T-cell (primary cell): ENCODE data around the gene DLEU7. TPM values are rescaled to one million over a fixed set of nuclear protein-coding genes. Genes with fewer than 3 reads are reported as not detected.

Source experiments
- ATAC-seq, 4 experiments: fragments of 200-7000 bp in 3 of 4; fragments of 150-1000 bp in 1 of 4; cut with Tn5 transposase; replicated peaks in 1 of 4; 1 replicate in 3 of 4; 2 replicates in 1 of 4; pipeline ENCODE4 v1.10.0; 2021; ENCODE audit warnings: moderate library complexity in 3 of 4, mild to moderate bottlenecking in 2 of 4, moderate number of reproducible peaks in 1 of 4
- CTCF ChIA-PET, 2 donors: fragments of 300-600 bp; sonication (Branson Sonifier 250); formaldehyde crosslinking; loops; one replicate each; lab custom pipeline; 2022; ENCODE audit warnings: antibody characterized with exemption in 2 of 2; lab: Charles Lee
- POLR2A ChIA-PET, 2 donors: fragments of 300-600 bp; sonication (Branson Sonifier 250); formaldehyde crosslinking; loops; one replicate each; lab custom pipeline; 2022; ENCODE audit warnings: antibody characterized with exemption in 2 of 2; lab: Charles Lee
- DNase-seq, 35 experiments: peaks; one replicate each; pipeline versions ENCODE4 v3.0.0 to v3.0.0-alpha.2; 2013 to 2023
- H3K27ac ChIP-seq: one replicate; pipeline ENCODE4 v1.5.1; 2013; ENCODE audit warnings: low read length
- H3K27me3 ChIP-seq, 2 experiments: replicated peaks in 1 of 2; 1 replicate in 1 of 2; 2 replicates in 1 of 2; pipeline versions ENCODE4 v1.6.1 to v1.7.0; 2013; ENCODE audit warnings: low read length in 1 of 2, mixed read lengths in 1 of 2; ENCODE audit not compliant: control insufficient read depth in 2 of 2, insufficient read depth in 2 of 2; ENCODE audit errors: extremely low read depth in 1 of 2
- H3K36me3 ChIP-seq, 2 donors: 1 replicate in 1 of 2; 2 replicates in 1 of 2; pipeline versions ENCODE4 v1.6.1 to v1.7.0; 2013; ENCODE audit warnings: low read length in 1 of 2; ENCODE audit not compliant: control insufficient read depth in 2 of 2, insufficient read depth in 1 of 2; ENCODE audit errors: extremely low read depth in 1 of 2
- H3K4me1 ChIP-seq, 2 experiments: 1 replicate in 1 of 2; 2 replicates in 1 of 2; pipeline versions ENCODE4 v1.6.1 to v1.7.0; 2013; ENCODE audit warnings: low read length in 2 of 2, mixed read lengths in 1 of 2; ENCODE audit not compliant: insufficient read depth in 2 of 2, control insufficient read depth in 1 of 2; ENCODE audit errors: extremely low read depth in 1 of 2
- H3K4me3 ChIP-seq, 2 donors: 1 replicate in 1 of 2; 2 replicates in 1 of 2; pipeline versions ENCODE4 v1.5.1 to v1.7.0; 2013; ENCODE audit warnings: mild to moderate bottlenecking in 2 of 2, low read length in 1 of 2, moderate library complexity in 1 of 2; ENCODE audit not compliant: control insufficient read depth in 1 of 2; ENCODE audit errors: extremely low read depth in 1 of 2
- H3K9me3 ChIP-seq: 2 replicates; pipeline ENCODE4 v1.7.0; 2013
- H3K27ac Mint-ChIP-seq, 2 donors: one replicate each; pipeline ENCODE4 v1.8.0; 2020 to 2021; ENCODE audit warnings: mild to moderate bottlenecking in 2 of 2, mixed read lengths in 2 of 2
- H3K27me3 Mint-ChIP-seq, 2 donors: one replicate each; pipeline ENCODE4 v1.8.0; 2021 to 2022; ENCODE audit warnings: mixed read lengths in 2 of 2
- H3K36me3 Mint-ChIP-seq: one replicate; pipeline ENCODE4 v1.8.0; 2021; ENCODE audit warnings: mixed read lengths
- H3K4me1 Mint-ChIP-seq, 3 donors: one replicate each; pipeline ENCODE4 v1.8.0; 2020 to 2022; ENCODE audit warnings: mixed read lengths in 3 of 3, mild to moderate bottlenecking in 1 of 3
- H3K4me3 Mint-ChIP-seq, 3 donors: one replicate each; pipeline ENCODE4 v1.8.0; 2020 to 2022; ENCODE audit warnings: mild to moderate bottlenecking in 3 of 3, mixed read lengths in 3 of 3, moderate library complexity in 3 of 3
- H3K9me3 Mint-ChIP-seq, 3 donors: one replicate each; pipeline ENCODE4 v1.8.0; 2020 to 2022; ENCODE audit warnings: mixed read lengths in 3 of 3
- WGBS: methylation state at CpG from one replicate; pipeline ENCODE4 v1.1.5; 2013; ENCODE audit warnings: missing lambda C conversion rate; ENCODE audit not compliant: insufficient coverage; 5-methylcytosine and 5-hydroxymethylcytosine counted together
- total RNA-seq, 35 experiments: library from RNA in 6 of 35; stranded (reverse) in 6 of 35; fragments of 120-200 nt in 1 of 35; gene quantifications; one replicate each; pipeline versions ENCODE4 v1.2.1 to v1.2.4 and lab custom pipeline; 2013 to 2026

DLEU7 gene
- total RNA-seq, 5 donors from 2014 or later (not counting 1 experiment from before 2014, with no cell fraction given) = not detected

GRCh38 chr13:50884265-50884664 lies 40.8 kb upstream of the DLEU7 start:
- H3K36me3 Mint-ChIP-seq = peaks cover 8% of the 10 kb centered on the region
- Histone ChIP-seq H3K4me1 (peaks cover 0 to 3% of the 10 kb centered on the region in 2 experiments), H3K9me3 (no peaks in the 10 kb centered on the region), H3K27ac (no peak overlapping the region), H3K4me3 (no peak overlapping the region), H3K27me3 (no peaks in the 10 kb centered on the region), H3K36me3 (no peaks in the 10 kb centered on the region)
- peaks cover 0 to 3% (median 0%) of the 10 kb centered on the region in 3 donors for H3K9me3 Mint-ChIP-seq
- POLR2A ChIA-PET = no interaction called here
- no CpG with 5 or more reads among the region's 1 CpG for WGBS
- H3K4me1 Mint-ChIP-seq = peaks cover 0 to 7% (median 3%) of the 10 kb centered on the region in 3 donors
- CTCF ChIA-PET = interaction anchor here in 1 of 2 donors (0.6 kb wide), 1 partner anchor 30 kb away, joined by 6 read pairs; no protein-coding TSS in a partner anchor
- no peak overlapping the region for H3K27ac Mint-ChIP-seq
- no peak for DNase-seq
- ATAC-seq = no peak
- peaks cover 2 to 5% of the 10 kb centered on the region in 2 donors for H3K27me3 Mint-ChIP-seq
- H3K4me3 Mint-ChIP-seq = no peak overlapping the region

- ATAC-seq (no peak), DNase-seq (no peak)
- Histone ChIP-seq H3K9me3 (no peaks in the 10 kb centered on the region), H3K27ac (no peak overlapping the region), H3K4me3 (no peak overlapping the region), H3K27me3 (no peaks in the 10 kb centered on the region), H3K36me3 (no peaks in the 10 kb centered on the region), H3K4me1 (peaks cover 0 to 3% of the 10 kb centered on the region in 2 experiments)
- H3K9me3 Mint-ChIP-seq = peaks cover 0 to 3% (median 0%) of the 10 kb centered on the region in 3 donors
- CTCF ChIA-PET = interaction anchor here (0.5 to 0.6 kb wide), 2 partner anchors 30 to 1032 kb away, joined by 4 to 6 read pairs; no protein-coding TSS in a partner anchor
- no peak overlapping the region for H3K27ac Mint-ChIP-seq
- peaks cover 8% of the 10 kb centered on the region for H3K36me3 Mint-ChIP-seq
- peaks cover 2 to 5% of the 10 kb centered on the region in 2 donors for H3K27me3 Mint-ChIP-seq
- peaks cover 0 to 7% (median 3%) of the 10 kb centered on the region in 3 donors for H3K4me1 Mint-ChIP-seq
- no peak overlapping the region for H3K4me3 Mint-ChIP-seq
- WGBS = no CpG with 5 or more reads among the region's 1 CpG
- POLR2A ChIA-PET = no interaction called here
Measured at GRCh38 chr13:50883728-50884127, 40.2 kb upstream of the DLEU7 start.

- H3K4me1 ChIP-seq = peaks cover 0 to 3% of the 10 kb centered on the region in 2 experiments
- H3K9me3 Mint-ChIP-seq = peaks cover 0 to 3% (median 0%) of the 10 kb centered on the region in 3 donors
- H3K36me3 ChIP-seq = no peaks in the 10 kb centered on the region
- H3K4me1 Mint-ChIP-seq = peaks cover 0 to 13% (median 3%) of the 10 kb centered on the region in 3 donors
- no peak overlapping the region for H3K4me3 ChIP-seq
- 100% methylated on average over 1 of the region's 5 CpGs for WGBS
- no peaks in the 10 kb centered on the region for H3K9me3 ChIP-seq
- no peaks in the 10 kb centered on the region for H3K27me3 ChIP-seq
- ChIA-PET CTCF (interaction anchor here in 1 of 2 donors (1.2 kb wide), 1 partner anchor 947 kb away, joined by 4 read pairs; the partner anchor contains the start of gene SPRYD7), POLR2A (no interaction called here)
- DNase-seq (no peak), ATAC-seq (no peak)
- H3K27ac Mint-ChIP-seq = no peak overlapping the region
- H3K27ac ChIP-seq = no peak overlapping the region
- H3K36me3 Mint-ChIP-seq = peaks cover 8% of the 10 kb centered on the region
- no peak overlapping the region for H3K4me3 Mint-ChIP-seq
- peaks cover 2 to 5% of the 10 kb centered on the region in 2 donors for H3K27me3 Mint-ChIP-seq
Measured at GRCh38 chr13:50882816-50883435, 39.4 kb upstream of the DLEU7 start.

GRCh38 chr13:50873991-50874390 lies 30.5 kb upstream of the DLEU7 start:
- Mint-ChIP-seq H3K27me3 (peaks cover 0 to 3% of the 10 kb centered on the region in 2 donors), H3K4me1 (peaks cover 0 to 7% (median 0%) of the 10 kb centered on the region in 3 donors), H3K36me3 (no peaks in the 10 kb centered on the region), H3K9me3 (no peaks in the 10 kb centered on the region), H3K4me3 (no peak overlapping the region), H3K27ac (no peak overlapping the region)
- CTCF ChIA-PET = no interaction called here
- POLR2A ChIA-PET = interaction anchor here in 1 of 2 donors (0.6 kb wide), 1 partner anchor 1045 kb away, joined by 11 read pairs; no protein-coding TSS in a partner anchor
- Histone ChIP-seq H3K4me3 (no peak overlapping the region), H3K9me3 (no peaks in the 10 kb centered on the region), H3K4me1 (no peaks in the 10 kb centered on the region), H3K27ac (no peak overlapping the region), H3K27me3 (no peaks in the 10 kb centered on the region), H3K36me3 (no peaks in the 10 kb centered on the region)
- ATAC-seq = no peak
- WGBS = 100% methylated on average over 1 of the region's 2 CpGs
- no peak for DNase-seq

DNA sequence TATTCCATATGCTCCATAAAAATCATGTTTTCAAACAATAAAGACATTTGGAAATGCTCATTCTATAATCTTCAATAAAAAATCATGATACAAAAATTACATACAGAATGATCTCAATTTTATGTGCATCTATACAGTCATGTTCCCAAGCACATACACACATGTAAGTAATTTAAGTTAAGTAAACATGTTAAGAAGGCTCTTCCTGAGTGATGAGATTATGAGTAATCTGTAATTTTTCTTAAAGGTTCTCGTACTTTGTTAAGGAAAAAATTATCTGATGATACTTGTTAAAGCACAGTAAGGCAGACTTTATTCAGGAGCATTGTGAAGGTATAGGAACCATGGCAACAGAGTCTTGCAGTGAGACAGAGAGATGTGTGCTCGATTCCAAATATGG lies 30.0 kb upstream of the DLEU7 start:
- H3K4me1 ChIP-seq = no peaks in the 10 kb centered on the region
- ChIA-PET CTCF (no interaction called here), POLR2A (no interaction called here)
- Mint-ChIP-seq H3K27ac (no peak overlapping the region), H3K4me1 (peaks cover 0 to 7% (median 0%) of the 10 kb centered on the region in 3 donors), H3K9me3 (no peaks in the 10 kb centered on the region), H3K4me3 (no peak overlapping the region), H3K36me3 (no peaks in the 10 kb centered on the region), H3K27me3 (peaks cover 0 to 3% of the 10 kb centered on the region in 2 donors)
- no peak overlapping the region for H3K27ac ChIP-seq
- no peaks in the 10 kb centered on the region for H3K9me3 ChIP-seq
- WGBS = 91% methylated on average over 2 of the region's 2 CpGs
- no peak for DNase-seq
- ATAC-seq = no peak
- no peaks in the 10 kb centered on the region for H3K36me3 ChIP-seq
- H3K27me3 ChIP-seq = no peaks in the 10 kb centered on the region
- H3K4me3 ChIP-seq = no peak overlapping the region

DNA sequence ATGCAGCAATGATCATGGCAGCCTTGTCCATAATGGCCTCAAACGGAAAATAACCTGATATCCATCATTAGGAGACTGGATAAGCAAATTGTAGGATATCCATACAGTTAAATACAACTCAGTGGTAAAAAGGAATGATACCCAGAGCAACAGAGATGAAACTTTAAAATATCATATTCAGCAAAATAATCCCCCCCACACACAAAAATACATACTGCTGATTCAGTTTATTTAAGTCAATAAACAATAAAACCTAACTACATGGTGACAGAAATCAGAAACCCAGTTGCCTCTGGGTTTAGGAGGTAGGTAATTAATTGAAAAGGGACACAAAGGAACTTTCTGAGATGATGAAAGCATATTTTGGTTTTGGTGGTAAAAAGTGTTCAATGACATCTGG lies 27.9 kb upstream of the DLEU7 start:
- Mint-ChIP-seq H3K27ac (no peak overlapping the region), H3K4me1 (peaks cover 0 to 9% (median 0%) of the 10 kb centered on the region in 3 donors), H3K9me3 (no peaks in the 10 kb centered on the region), H3K36me3 (no peaks in the 10 kb centered on the region), H3K4me3 (no peak overlapping the region), H3K27me3 (peaks cover 0 to 3% of the 10 kb centered on the region in 2 donors)
- no peaks in the 10 kb centered on the region for H3K27me3 ChIP-seq
- no peaks in the 10 kb centered on the region for H3K9me3 ChIP-seq
- DNase-seq = no peak
- ChIA-PET CTCF (no interaction called here), POLR2A (no interaction called here)
- WGBS = no CpG with 5 or more reads among the region's 1 CpG
- no peaks in the 10 kb centered on the region for H3K36me3 ChIP-seq
- no peak overlapping the region for H3K4me3 ChIP-seq
- H3K27ac ChIP-seq = no peak overlapping the region
- ATAC-seq = no peak
- H3K4me1 ChIP-seq = no peaks in the 10 kb centered on the region
